Colonic mucosa (tissue), 4 donors: ENCODE results near the gene BCCIP. TPM values are rescaled to one million over a fixed set of nuclear protein-coding genes. Genes with fewer than 3 reads are reported as not detected.

Experiments used
- DNase-seq: peaks from one replicate; pipeline ENCODE4 v3.0.0-alpha.2; 2020
- H3K27ac ChIP-seq: fragments of 200-600 bp; one replicate; pipeline ENCODE4 v1.8.0; 2021
- H3K27me3 ChIP-seq: fragments of 200-600 bp; one replicate; pipeline ENCODE4 v1.8.0; 2021
- H3K36me3 ChIP-seq: fragments of 200-600 bp; one replicate; pipeline ENCODE4 v1.8.0; 2021
- H3K4me1 ChIP-seq: fragments of 200-600 bp; one replicate; pipeline ENCODE4 v1.8.0; 2021; ENCODE audit warnings: mild to moderate bottlenecking
- H3K4me3 ChIP-seq: fragments of 200-600 bp; one replicate; pipeline ENCODE4 v1.8.0; 2021
- H3K9ac ChIP-seq, 2 donors: one replicate each; pipeline ENCODE4 v1.7.0; 2013; ENCODE audit warnings: control low read depth in 2 of 2, low read depth in 2 of 2, low read length in 2 of 2
- H3K9me3 ChIP-seq: fragments of 200-600 bp; one replicate; pipeline ENCODE4 v1.8.0; 2021
- CTCF ChIP-seq: fragments of 200-600 bp; IDR thresholded peaks from one replicate; pipeline ENCODE4 v1.8.0; 2022; ENCODE audit warnings: antibody characterized with exemption, mild to moderate bottlenecking
- intact Hi-C: fragments of 100-400 bp; cut with DNase I; formaldehyde crosslinking; loops from one replicate; pipeline ENCODE4 v1.14.1; 2022
- microRNA-seq: library from miRNA; unstranded; fragments of <30 nt; microRNA quantifications from one replicate; pipeline ENCODE4, GENCODE V29; 2019
- total RNA-seq, 2 donors: library from RNA; stranded (reverse); fragmentation: NEBNext Ultra II Directional in 1 of 2; extraction: Animal tissue kit (Norgen Biotek cat#: 25700) in 1 of 2; gene quantifications; one replicate each; pipeline ENCODE4 v1.2.1, GENCODE V29; 2021
- donor health status: healthy.
- donor health status: DM: no; HTN: no; CAD: no.
- donor health status: DM: no; HTN: no; CAD: no.

The BCCIP gene
- total RNA-seq, 2 donors from 2014 or later: 36.0 to 67.2 TPM

- H3K36me3 ChIP-seq: peaks cover 4% of the 10 kb centered on the region
- no peak for TF ChIP-seq CTCF
Observed at GRCh38 chr10:125881192-125881591, 57.8 kb downstream of the BCCIP start, which contains the start of gene DHX32. DHX32 (minus strand) TSS chr10:125881292; CDS start chr10:125880824, 468 bp downstream.

GRCh38 chr10:125882596-125882995, 59.2 kb downstream of the BCCIP start:
- H3K27me3 ChIP-seq: no peaks in the 10 kb centered on the region

More at GRCh38 chr10:125881192-125881591, 57.8 kb downstream of the BCCIP start, which contains the start of gene DHX32:
- intact Hi-C loops: no loop called here
- no peak within 1 kb of the TSS for H3K9ac ChIP-seq
- H3K9me3 ChIP-seq: no peaks in the 10 kb centered on the region
- H3K27ac ChIP-seq: no peak within 1 kb of the TSS
- no peaks in the 10 kb centered on the region for H3K27me3 ChIP-seq
- H3K4me1 ChIP-seq: no peaks in the 10 kb centered on the region
- DNase-seq: no peak
- no peak within 1 kb of the TSS for H3K4me3 ChIP-seq

GRCh38 chr10:125883211-125883610, 59.9 kb downstream of the BCCIP start:
- Histone ChIP-seq H3K36me3 (no peaks in the 10 kb centered on the region), H3K27ac (no peak overlapping the region), H3K4me3 (no peak overlapping the region), H3K27me3 (no peaks in the 10 kb centered on the region), H3K9ac (no peak overlapping the region), H3K9me3 (no peaks in the 10 kb centered on the region), H3K4me1 (no peaks in the 10 kb centered on the region)
- no peak for TF ChIP-seq CTCF
- intact Hi-C loops: no loop called here
- DNase-seq: no peak

More at GRCh38 chr10:125882596-125882995, 59.2 kb downstream of the BCCIP start:
- TF ChIP-seq CTCF: no peak
- intact Hi-C loops: no loop called here
- no peak for DNase-seq
- no peak overlapping the region for H3K9ac ChIP-seq
- no peaks in the 10 kb centered on the region for H3K4me1 ChIP-seq
- no peak overlapping the region for H3K27ac ChIP-seq
- H3K4me3 ChIP-seq: no peak overlapping the region
- no peaks in the 10 kb centered on the region for H3K36me3 ChIP-seq
- no peaks in the 10 kb centered on the region for H3K9me3 ChIP-seq

Small RNAs within 50 kb of the gene (microRNA-seq; reads per million reads assigned to microRNA genes)
- gene MIR4484: not detected

Other genes starting within 250 kb of the BCCIP start
- gene TEX36, start 140.4 kb upstream of the BCCIP start, total RNA-seq: not detected
- gene EDRF1, start 103.8 kb upstream of the BCCIP start, total RNA-seq: 10 to 100 TPM; 16.4 to 20.4 TPM
- gene MMP21, start 47.7 kb upstream of the BCCIP start, total RNA-seq: not detected
- gene UROS, start 288 bp upstream of the BCCIP start, total RNA-seq: 10 to 100 TPM; 19.9 to 30.2 TPM
- 10 to 100 TPM; 64.0 to 86.3 TPM for gene DHX32, start 57.7 kb downstream of the BCCIP start, total RNA-seq
- gene FANK1, start 73.0 kb downstream of the BCCIP start, total RNA-seq: 1 to 10 TPM; 5.8 to 6.9 TPM